Measurements from ENCODE around the gene HTR5A.
"Not testable (repeated sequence)": the region's sequence is repeated elsewhere in the genome, so short reads cannot be mapped to it uniquely, and the experiment has no call there.

HTR5A gene

DNA sequence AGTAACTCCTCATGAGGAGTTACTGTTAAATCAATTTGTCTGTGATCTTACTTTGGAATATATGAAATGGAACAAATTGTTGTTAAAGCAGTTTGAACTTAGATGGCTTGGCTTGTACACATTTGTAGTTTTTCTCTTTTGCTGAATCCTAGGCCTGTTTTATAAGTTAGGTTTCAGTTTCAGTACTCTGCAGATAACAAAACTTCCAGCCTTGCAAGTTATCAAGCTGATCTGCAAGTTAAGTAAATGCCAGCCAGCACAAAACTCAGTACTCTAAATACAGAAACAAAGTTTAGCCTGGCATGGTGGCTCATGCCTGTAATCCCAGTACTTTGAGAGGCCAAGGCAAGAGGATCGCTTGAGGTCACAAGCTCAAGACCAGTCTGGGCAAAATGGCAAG is 42.2 kb upstream of the HTR5A start (continued):
- TF ChIP-seq, protein P1, sequence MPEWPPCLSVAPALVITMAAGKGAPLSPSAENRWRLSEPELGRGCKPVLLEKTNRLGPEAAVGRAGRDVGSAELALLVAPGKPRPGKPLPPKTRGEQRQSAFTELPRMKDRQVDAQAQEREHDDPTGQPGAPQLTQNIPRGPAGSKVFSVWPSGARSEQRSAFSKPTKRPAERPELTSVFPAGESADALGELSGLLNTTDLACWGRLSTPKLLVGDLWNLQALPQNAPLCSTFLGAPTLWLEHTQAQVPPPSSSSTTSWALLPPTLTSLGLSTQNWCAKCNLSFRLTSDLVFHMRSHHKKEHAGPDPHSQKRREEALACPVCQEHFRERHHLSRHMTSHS (tag by site-specific recombination; IDR thresholded peaks at IDR 0.05) = no peak
- TF ChIP-seq GLI2 (tag by site-specific recombination; IDR thresholded peaks at IDR 0.05; ENCODE audit: borderline replicate concordance, low read depth) (no peak), ZNF747 (tag by site-specific recombination; IDR thresholded peaks at IDR 0.05) (no peak)
- TF ChIP-seq, protein P2, sequence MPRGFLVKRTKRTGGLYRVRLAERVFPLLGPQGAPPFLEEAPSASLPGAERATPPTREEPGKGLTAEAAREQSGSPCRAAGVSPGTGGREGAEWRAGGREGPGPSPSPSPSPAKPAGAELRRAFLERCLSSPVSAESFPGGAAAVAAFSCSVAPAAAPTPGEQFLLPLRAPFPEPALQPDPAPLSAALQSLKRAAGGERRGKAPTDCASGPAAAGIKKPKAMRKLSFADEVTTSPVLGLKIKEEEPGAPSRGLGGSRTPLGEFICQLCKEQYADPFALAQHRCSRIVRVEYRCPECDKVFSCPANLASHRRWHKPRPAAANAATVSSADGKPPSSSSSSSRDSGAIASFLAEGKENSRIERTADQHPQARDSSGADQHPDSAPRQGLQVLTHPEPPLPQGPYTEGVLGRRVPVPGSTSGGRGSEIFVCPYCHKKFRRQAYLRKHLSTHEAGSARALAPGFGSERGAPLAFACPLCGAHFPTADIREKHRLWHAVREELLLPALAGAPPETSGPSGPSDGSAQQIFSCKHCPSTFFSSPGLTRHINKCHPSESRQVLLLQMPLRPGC (tag by site-specific recombination; IDR thresholded peaks at IDR 0.05) = no peak
- TF ChIP-seq, protein P3, sequence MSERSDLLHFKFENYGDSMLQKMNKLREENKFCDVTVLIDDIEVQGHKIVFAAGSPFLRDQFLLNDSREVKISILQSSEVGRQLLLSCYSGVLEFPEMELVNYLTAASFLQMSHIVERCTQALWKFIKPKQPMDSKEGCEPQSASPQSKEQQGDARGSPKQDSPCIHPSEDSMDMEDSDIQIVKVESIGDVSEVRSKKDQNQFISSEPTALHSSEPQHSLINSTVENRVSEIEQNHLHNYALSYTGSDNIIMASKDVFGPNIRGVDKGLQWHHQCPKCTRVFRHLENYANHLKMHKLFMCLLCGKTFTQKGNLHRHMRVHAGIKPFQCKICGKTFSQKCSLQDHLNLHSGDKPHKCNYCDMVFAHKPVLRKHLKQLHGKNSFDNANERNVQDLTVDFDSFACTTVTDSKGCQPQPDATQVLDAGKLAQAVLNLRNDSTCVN (tag by site-specific recombination; optimal IDR thresholded peaks at IDR 0.05) = no peak

DNA sequence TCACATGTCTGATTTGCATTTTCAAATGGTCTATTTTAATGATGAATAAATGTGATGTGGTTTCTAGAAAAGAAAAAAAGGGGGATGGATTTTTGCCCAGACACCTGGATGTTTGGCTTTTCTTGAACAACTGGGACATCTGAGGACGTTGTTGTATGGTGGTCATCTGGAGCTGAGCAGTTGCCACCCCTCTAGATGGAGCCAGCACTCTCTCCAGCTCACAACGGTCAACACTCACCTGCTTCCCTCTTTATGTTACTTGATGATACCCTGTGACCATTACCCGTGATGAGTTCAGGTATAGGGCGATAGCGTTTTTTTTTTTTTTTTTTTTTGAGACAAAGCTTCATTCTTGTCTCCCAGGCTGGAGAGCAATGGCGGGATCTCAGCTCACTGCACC is 37.1 kb upstream of the HTR5A start:
- H3K9me3 ChIP-seq (ENCODE audit: control insufficient read depth, insufficient read depth, low read depth, low read length) = no peaks in the 10 kb centered on the region
- CTCF ChIA-PET = no interaction called here
- H3K27ac ChIP-seq (ENCODE audit: extremely low read depth, low read depth, low read length) = no peak overlapping the region
- TF ChIP-seq ZNF221 (tag by site-specific recombination; IDR thresholded peaks at IDR 0.05; ENCODE audit: borderline replicate concordance) (no peak), ZNF600 (tag by site-specific recombination; IDR thresholded peaks at IDR 0.05) (no peak), ZBTB48 (tag by site-specific recombination; IDR thresholded peaks at IDR 0.05) (no peak), ZNF473 (tag by site-specific recombination; IDR thresholded peaks at IDR 0.05) (no peak)
- TF ChIP-seq, protein P4, sequence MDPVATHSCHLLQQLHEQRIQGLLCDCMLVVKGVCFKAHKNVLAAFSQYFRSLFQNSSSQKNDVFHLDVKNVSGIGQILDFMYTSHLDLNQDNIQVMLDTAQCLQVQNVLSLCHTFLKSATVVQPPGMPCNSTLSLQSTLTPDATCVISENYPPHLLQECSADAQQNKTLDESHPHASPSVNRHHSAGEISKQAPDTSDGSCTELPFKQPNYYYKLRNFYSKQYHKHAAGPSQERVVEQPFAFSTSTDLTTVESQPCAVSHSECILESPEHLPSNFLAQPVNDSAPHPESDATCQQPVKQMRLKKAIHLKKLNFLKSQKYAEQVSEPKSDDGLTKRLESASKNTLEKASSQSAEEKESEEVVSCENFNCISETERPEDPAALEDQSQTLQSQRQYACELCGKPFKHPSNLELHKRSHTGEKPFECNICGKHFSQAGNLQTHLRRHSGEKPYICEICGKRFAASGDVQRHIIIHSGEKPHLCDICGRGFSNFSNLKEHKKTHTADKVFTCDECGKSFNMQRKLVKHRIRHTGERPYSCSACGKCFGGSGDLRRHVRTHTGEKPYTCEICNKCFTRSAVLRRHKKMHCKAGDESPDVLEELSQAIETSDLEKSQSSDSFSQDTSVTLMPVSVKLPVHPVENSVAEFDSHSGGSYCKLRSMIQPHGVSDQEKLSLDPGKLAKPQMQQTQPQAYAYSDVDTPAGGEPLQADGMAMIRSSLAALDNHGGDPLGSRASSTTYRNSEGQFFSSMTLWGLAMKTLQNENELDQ (tag by site-specific recombination; IDR thresholded peaks at IDR 0.05; ENCODE audit: low read depth) = no peak
- H3K36me3 ChIP-seq (ENCODE audit: control insufficient read depth in 2 of 2, insufficient read depth in 1 of 2, low read length in 2 of 2) = no peaks in the 10 kb centered on the region
- no peak overlapping the region for H3K4me3 ChIP-seq (ENCODE audit: low read depth, low read length)
- H3K4me1 ChIP-seq (ENCODE audit: control insufficient read depth, insufficient read depth, low read length) = no peaks in the 10 kb centered on the region
- POLR2A ChIA-PET = no interaction called here

DNA sequence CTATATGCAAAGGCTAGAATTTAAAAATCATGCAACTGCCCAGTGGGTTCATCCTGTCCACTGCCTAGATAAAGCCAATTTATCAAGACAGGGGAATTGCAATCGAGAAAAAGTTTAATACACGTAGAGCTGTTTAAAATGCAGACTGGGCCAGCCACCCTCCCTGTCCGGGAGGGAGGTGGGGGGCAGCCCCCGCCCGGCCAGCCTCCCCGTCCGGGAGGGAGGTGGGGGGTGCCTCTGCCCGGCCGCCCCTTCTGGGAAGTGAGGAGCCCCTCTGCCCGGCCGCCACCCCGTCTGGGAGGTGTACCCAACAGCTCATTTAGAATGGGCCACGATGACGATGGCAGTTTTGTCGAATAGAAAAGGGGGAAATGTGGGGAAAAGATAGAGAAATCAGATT is 35.6 kb upstream of the HTR5A start:
- H3K36me3 ChIP-seq (ENCODE audit: control insufficient read depth in 2 of 2, insufficient read depth in 1 of 2, low read length in 2 of 2); H3K4me1 ChIP-seq (ENCODE audit: control insufficient read depth, insufficient read depth, low read length); H3K9me3 ChIP-seq (ENCODE audit: control insufficient read depth, insufficient read depth, low read depth, low read length); POLR2A ChIA-PET; CTCF ChIA-PET; H3K27ac ChIP-seq (ENCODE audit: extremely low read depth, low read depth, low read length); H3K4me3 ChIP-seq (ENCODE audit: low read depth, low read length): not testable (repeated sequence)

DNA sequence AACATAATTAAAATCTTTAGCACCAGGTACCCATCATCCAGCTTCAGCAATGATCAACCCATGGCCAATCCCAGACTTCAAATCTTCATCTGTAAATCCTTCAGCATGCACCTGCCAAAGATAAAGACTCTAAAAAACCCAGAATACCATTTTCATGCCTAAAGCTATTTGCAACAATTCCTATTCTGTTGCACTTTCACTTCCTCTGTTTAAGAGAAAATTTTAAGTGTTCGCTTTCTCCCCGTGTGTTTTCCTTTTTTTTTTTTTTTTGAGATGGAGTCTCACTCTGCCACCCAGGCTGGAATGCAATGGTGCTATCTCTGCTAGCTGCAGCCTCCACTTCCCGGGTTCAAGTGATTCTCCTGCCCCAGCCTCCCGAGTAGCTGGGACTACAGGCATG is 31.8 kb upstream of the HTR5A start:
- TF ChIP-seq ZNF624 (tag by site-specific recombination; IDR thresholded peaks at IDR 0.05) (no peak), ZNF792 (tag by site-specific recombination; IDR thresholded peaks at IDR 0.05) (no peak), ZNF548 (tag by site-specific recombination; IDR thresholded peaks at IDR 0.05) (no peak), PRDM1 (tag by site-specific recombination; IDR thresholded peaks at IDR 0.05) (peak; percentile 73), FEZF1 (tag by site-specific recombination; IDR thresholded peaks at IDR 0.05) (no peak)
- H3K27ac ChIP-seq (ENCODE audit: extremely low read depth, low read depth, low read length) = no peak overlapping the region
- H3K36me3 ChIP-seq (ENCODE audit: control insufficient read depth in 2 of 2, insufficient read depth in 1 of 2, low read length in 2 of 2) = no peaks in the 10 kb centered on the region
- H3K4me1 ChIP-seq (ENCODE audit: control insufficient read depth, insufficient read depth, low read length) = no peaks in the 10 kb centered on the region
- H3K9me3 ChIP-seq (ENCODE audit: control insufficient read depth, insufficient read depth, low read depth, low read length) = no peaks in the 10 kb centered on the region
- H3K4me3 ChIP-seq (ENCODE audit: low read depth, low read length) = no peak overlapping the region
- POLR2A ChIA-PET = no interaction called here
- CTCF ChIA-PET = interaction anchor here (0.6 kb wide), 1 partner anchor 90 kb away, joined by 3 read pairs; no protein-coding TSS in a partner anchor

All from HEK293 (cell line).